Daoy (cell line): ENCODE data around the gene NFE2L1. TPM values are rescaled to one million over a fixed set of nuclear protein-coding genes. Genes with fewer than 3 reads are reported as not detected.
A peak's percentile ranks its signal among the peaks of the same experiment; 100 is the strongest.

Source experiments
- DNase-seq: peaks from one replicate; pipeline ENCODE4 v3.0.0-alpha.2; 2015; ENCODE audit warnings: low read depth
- total RNA-seq: library from RNA; depleted of rRNA; stranded (reverse); fragments of >200 nt; shearing (Covaris generic); gene quantifications from 2 replicates; pipeline ENCODE4 v1.2.3, GENCODE V29; 2014; rRNA removed

Gene NFE2L1
- total RNA-seq, 1 experiment from 2014 or later = 19.1 TPM

DNA sequence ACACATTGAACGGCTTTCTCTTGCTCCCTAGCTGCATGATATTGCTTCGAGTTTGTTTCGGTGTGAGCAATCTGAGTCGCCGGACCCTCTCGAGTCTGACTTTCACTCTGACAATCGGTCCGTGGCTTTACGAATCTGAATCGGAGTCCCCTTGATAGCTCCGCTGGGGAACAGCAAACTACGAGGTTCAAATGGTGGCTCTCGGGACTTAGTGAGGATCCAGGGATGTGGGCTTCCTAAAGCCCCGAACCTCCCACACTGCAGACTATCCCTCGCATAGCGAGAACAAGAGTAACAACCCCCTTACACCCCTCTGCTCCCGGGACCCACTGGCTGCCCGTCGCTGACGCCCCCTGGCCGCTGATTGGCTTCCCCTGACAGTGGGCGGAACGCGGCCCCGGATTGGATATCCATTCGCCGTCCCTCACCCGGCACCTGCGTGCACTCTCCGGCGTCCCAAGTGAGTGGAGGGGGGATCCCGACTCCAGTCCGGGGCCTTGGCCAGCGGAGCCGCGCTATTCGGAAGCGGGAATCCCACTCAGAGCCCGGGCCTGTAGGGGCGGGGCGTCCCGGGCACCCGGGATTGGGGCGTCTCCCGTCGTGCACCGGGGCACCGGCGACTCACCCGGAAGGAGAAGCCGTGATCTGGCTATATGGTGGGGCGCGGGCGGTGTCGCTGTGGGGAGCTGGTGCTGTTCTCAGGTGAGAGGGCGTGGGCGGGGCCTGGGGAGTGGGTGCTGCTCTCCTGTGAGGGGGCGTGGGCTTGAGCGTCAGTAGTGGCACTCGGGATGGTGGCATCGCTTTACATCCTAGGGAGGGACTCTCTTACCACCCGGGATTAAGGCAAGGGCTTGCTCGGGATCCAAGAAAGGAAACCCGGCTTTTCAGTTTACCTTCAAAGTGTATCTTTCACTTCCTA is 59.2 kb downstream of the NFE2L1 start, which contains the start of gene SNX11:
TSS of gene SNX11 (plus strand) at position 630 of the 919 bp plus-strand sequence. CDS start 4,278 bp downstream, outside the sequence.
- peak; percentile 90 for DNase-seq

DNA sequence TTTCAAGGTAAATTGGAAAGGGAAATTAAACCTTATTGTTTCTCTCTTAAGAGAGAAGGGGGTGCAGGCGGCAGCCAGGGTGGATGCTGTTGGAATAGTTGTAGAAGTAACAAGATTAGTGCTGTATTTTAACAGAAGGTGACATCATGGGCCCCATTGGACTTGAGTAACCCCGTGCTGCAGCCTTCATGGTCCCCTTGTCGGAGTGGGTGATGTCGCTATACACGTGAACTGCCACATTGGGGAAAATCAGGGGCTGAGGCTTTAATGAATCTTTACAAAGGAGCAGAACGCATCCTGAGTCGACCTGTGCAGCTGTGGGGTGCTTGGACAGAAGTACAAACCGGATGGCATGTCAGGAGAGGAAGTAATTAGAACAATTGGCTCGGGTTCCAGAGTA is 62.6 kb downstream of the NFE2L1 start:
- DNase-seq = no peak

Other genes starting within 250 kb of the NFE2L1 start
- 4.0 and 5.6 TPM in 2 replicates for gene OSBPL7, start 226.6 kb upstream of the NFE2L1 start, total RNA-seq
- gene MRPL10, start 216.8 kb upstream of the NFE2L1 start, total RNA-seq = 26.3 and 41.3 TPM in 2 replicates
- gene LRRC46, start 216.7 kb upstream of the NFE2L1 start, total RNA-seq = not detected in 2 replicates
- 7.1 and 11.0 TPM in 2 replicates for gene SCRN2, start 207.1 kb upstream of the NFE2L1 start, total RNA-seq
- 0.06 and 0.23 TPM in 2 replicates for gene SP6, start 197.2 kb upstream of the NFE2L1 start, total RNA-seq
- 1.5 TPM in 2 replicates for gene SP2, start 152.1 kb upstream of the NFE2L1 start, total RNA-seq
- 18.5 and 26.9 TPM in 2 replicates for gene PNPO, start 106.8 kb upstream of the NFE2L1 start, total RNA-seq
- gene PRR15L, start 90.5 kb upstream of the NFE2L1 start, total RNA-seq = not detected in 2 replicates
- 74.2 and 93.5 TPM in 2 replicates for gene CDK5RAP3, start 77.2 kb upstream of the NFE2L1 start, total RNA-seq
- gene COPZ2, start 10.6 kb upstream of the NFE2L1 start, total RNA-seq = 0.57 and 5.5 TPM in 2 replicates
- gene CBX1, start 53.1 kb downstream of the NFE2L1 start, total RNA-seq = 81.6 and 88.1 TPM in 2 replicates
- 8.2 and 11.8 TPM in 2 replicates for gene SNX11, start 59.4 kb downstream of the NFE2L1 start, total RNA-seq